ENCODE data around the gene ABCC4. TPM values are rescaled to one million over a fixed set of nuclear protein-coding genes. Genes with fewer than 3 reads are reported as not detected.
A peak's percentile ranks its signal among the peaks of the same experiment; 100 is the strongest.

ABCC4 gene
- total RNA-seq, 1 experiment from 2014 or later: 25.7 TPM

- peaks cover 41% of the 10 kb centered on the region for H3K4me1 ChIP-seq
- no peak overlapping the region for H3K4me3 ChIP-seq
- no peaks in the 10 kb centered on the region for H3K9me3 ChIP-seq (replicated peaks)
- no peaks in the 10 kb centered on the region for H3K27me3 ChIP-seq
- DNase-seq: peak; percentile 55 to 57
- peak overlapping the region; percentile 31 for H3K27ac ChIP-seq
- H3K36me3 ChIP-seq: no peaks in the 10 kb centered on the region
Measured at GRCh38 chr13:95256091-95256490, 45.2 kb downstream of the ABCC4 start.

GRCh38 chr13:95255072-95255732 lies 46.0 kb downstream of the ABCC4 start:
- Histone ChIP-seq H3K27me3 (no peaks in the 10 kb centered on the region), H3K4me3 (no peak overlapping the region), H3K4me1 (peaks cover 43% of the 10 kb centered on the region), H3K36me3 (no peaks in the 10 kb centered on the region), H3K9me3 (replicated peaks) (no peaks in the 10 kb centered on the region), H3K27ac (peak overlapping the region; percentile 26)
- no peak for DNase-seq

- DNase-seq: no peak
- no peaks in the 10 kb centered on the region for H3K27me3 ChIP-seq
- H3K9me3 ChIP-seq (replicated peaks): no peaks in the 10 kb centered on the region
- H3K4me1 ChIP-seq: peaks cover 43% of the 10 kb centered on the region
- no peaks in the 10 kb centered on the region for H3K36me3 ChIP-seq
- peak overlapping the region; percentile 55 for H3K27ac ChIP-seq
- H3K4me3 ChIP-seq: no peak overlapping the region
Measured at GRCh38 chr13:95254339-95254738, 46.9 kb downstream of the ABCC4 start.

- H3K9me3 ChIP-seq (replicated peaks): no peaks in the 10 kb centered on the region
- H3K4me3 ChIP-seq: no peak overlapping the region
- no peaks in the 10 kb centered on the region for H3K27me3 ChIP-seq
- H3K4me1 ChIP-seq: peaks cover 43% of the 10 kb centered on the region
- no peak for DNase-seq
- H3K36me3 ChIP-seq: no peaks in the 10 kb centered on the region
- H3K27ac ChIP-seq: no peak overlapping the region
Measured at GRCh38 chr13:95253033-95253432, 48.2 kb downstream of the ABCC4 start.

- no peaks in the 10 kb centered on the region for H3K27me3 ChIP-seq
- H3K27ac ChIP-seq: 0 out of 2 replicates have a peak overlapping the region, but pooled peaks have one; percentile 2
- DNase-seq: peak; percentile 31 to 47
Measured at GRCh38 chr13:95251641-95252040, 49.6 kb downstream of the ABCC4 start.

GRCh38 chr13:95250961-95251360 lies 50.3 kb downstream of the ABCC4 start:
- no peaks in the 10 kb centered on the region for H3K9me3 ChIP-seq (replicated peaks)
- H3K27me3 ChIP-seq: no peaks in the 10 kb centered on the region
- peaks cover 38% of the 10 kb centered on the region for H3K4me1 ChIP-seq
- H3K4me3 ChIP-seq: no peak overlapping the region
- H3K27ac ChIP-seq: peak overlapping the region; percentile 2; the same call in 1 of the 2 replicates
- H3K36me3 ChIP-seq: peaks cover 2% of the 10 kb centered on the region; the same call in 1 of the 2 replicates
- no peak for DNase-seq

More at GRCh38 chr13:95251641-95252040, 49.6 kb downstream of the ABCC4 start:
- H3K9me3 ChIP-seq (replicated peaks): no peaks in the 10 kb centered on the region
- no peaks in the 10 kb centered on the region for H3K36me3 ChIP-seq
- peaks cover 43% of the 10 kb centered on the region for H3K4me1 ChIP-seq
- H3K4me3 ChIP-seq: no peak overlapping the region

GRCh38 chr13:95248953-95249352 lies 52.3 kb downstream of the ABCC4 start:
- DNase-seq: no peak
- no peaks in the 10 kb centered on the region for H3K9me3 ChIP-seq (replicated peaks)
- peaks cover 3% of the 10 kb centered on the region; the same call in 1 of the 2 replicates for H3K36me3 ChIP-seq
- no peaks in the 10 kb centered on the region for H3K27me3 ChIP-seq
- H3K4me3 ChIP-seq: no peak overlapping the region
- H3K4me1 ChIP-seq: peaks cover 18% of the 10 kb centered on the region
- H3K27ac ChIP-seq: no peak overlapping the region

GRCh38 chr13:95247852-95248251 lies 53.4 kb downstream of the ABCC4 start:
- H3K9me3 ChIP-seq (replicated peaks): no peaks in the 10 kb centered on the region
- H3K4me1 ChIP-seq: peaks cover 15% of the 10 kb centered on the region

GRCh38 chr13:95247171-95247570 lies 54.1 kb downstream of the ABCC4 start:
- H3K4me1 ChIP-seq: peaks cover 13% of the 10 kb centered on the region
- H3K36me3 ChIP-seq: peaks cover 3% of the 10 kb centered on the region; the same call in 1 of the 2 replicates
- DNase-seq: no peak
- no peaks in the 10 kb centered on the region for H3K9me3 ChIP-seq (replicated peaks)
- H3K27me3 ChIP-seq: no peaks in the 10 kb centered on the region
- no peak overlapping the region for H3K27ac ChIP-seq
- no peak overlapping the region for H3K4me3 ChIP-seq

More at GRCh38 chr13:95247852-95248251, 53.4 kb downstream of the ABCC4 start:
- Histone ChIP-seq H3K4me3 (no peak overlapping the region), H3K27me3 (no peaks in the 10 kb centered on the region), H3K27ac (no peak overlapping the region), H3K36me3 (peaks cover 3% of the 10 kb centered on the region; the same call in 1 of the 2 replicates)
- DNase-seq: no peak

GRCh38 chr13:95246292-95247082 lies 54.8 kb downstream of the ABCC4 start:
- Histone ChIP-seq H3K9me3 (replicated peaks) (no peaks in the 10 kb centered on the region), H3K36me3 (peaks cover 3% of the 10 kb centered on the region; the same call in 1 of the 2 replicates)
- no peak for DNase-seq

GRCh38 chr13:95245071-95245470 lies 56.2 kb downstream of the ABCC4 start:
- peaks cover 3% of the 10 kb centered on the region; the same call in 1 of the 2 replicates for H3K36me3 ChIP-seq
- no peak overlapping the region for H3K27ac ChIP-seq
- DNase-seq: no peak
- no peaks in the 10 kb centered on the region for H3K9me3 ChIP-seq (replicated peaks)
- H3K27me3 ChIP-seq: no peaks in the 10 kb centered on the region
- H3K4me3 ChIP-seq: no peak overlapping the region
- no peaks in the 10 kb centered on the region for H3K4me1 ChIP-seq

More at GRCh38 chr13:95246292-95247082, 54.8 kb downstream of the ABCC4 start:
- H3K27me3 ChIP-seq: no peaks in the 10 kb centered on the region
- H3K27ac ChIP-seq: no peak overlapping the region
- H3K4me1 ChIP-seq: peaks cover 6% of the 10 kb centered on the region
- no peak overlapping the region for H3K4me3 ChIP-seq

- peaks cover 3% of the 10 kb centered on the region; the same call in 1 of the 2 replicates for H3K36me3 ChIP-seq
- no peak overlapping the region for H3K4me3 ChIP-seq
- DNase-seq: no peak
Measured at GRCh38 chr13:95243207-95243606, 58.0 kb downstream of the ABCC4 start.

GRCh38 chr13:95241321-95241720 lies 59.9 kb downstream of the ABCC4 start:
- no peak for DNase-seq
- Histone ChIP-seq H3K27ac (no peak overlapping the region), H3K4me3 (no peak overlapping the region), H3K4me1 (no peaks in the 10 kb centered on the region), H3K9me3 (replicated peaks) (no peaks in the 10 kb centered on the region), H3K36me3 (peaks cover 3% of the 10 kb centered on the region; the same call in 1 of the 2 replicates), H3K27me3 (no peaks in the 10 kb centered on the region)

More at GRCh38 chr13:95243207-95243606, 58.0 kb downstream of the ABCC4 start:
- Histone ChIP-seq H3K27ac (no peak overlapping the region), H3K9me3 (replicated peaks) (no peaks in the 10 kb centered on the region), H3K27me3 (no peaks in the 10 kb centered on the region), H3K4me1 (no peaks in the 10 kb centered on the region)

GRCh38 chr13:95239283-95239682 lies 62.0 kb downstream of the ABCC4 start:
- H3K27ac ChIP-seq: no peak overlapping the region
- DNase-seq: no peak
- no peak overlapping the region for H3K4me3 ChIP-seq
- H3K36me3 ChIP-seq: no peaks in the 10 kb centered on the region
- no peaks in the 10 kb centered on the region for H3K9me3 ChIP-seq (replicated peaks)
- no peaks in the 10 kb centered on the region for H3K27me3 ChIP-seq
- H3K4me1 ChIP-seq: no peaks in the 10 kb centered on the region

- Histone ChIP-seq H3K27ac (no peak overlapping the region), H3K9me3 (replicated peaks) (no peaks in the 10 kb centered on the region), H3K36me3 (peaks cover 4% of the 10 kb centered on the region), H3K4me3 (no peak overlapping the region), H3K4me1 (no peaks in the 10 kb centered on the region), H3K27me3 (no peaks in the 10 kb centered on the region)
- no peak for DNase-seq
Measured at GRCh38 chr13:95237310-95237870, 63.9 kb downstream of the ABCC4 start.

All from SJCRH30 (cell line).